AG04450 (cell line): Measurements from ENCODE around the gene RELN. TPM values are rescaled to one million over a fixed set of nuclear protein-coding genes. Genes with fewer than 3 reads are reported as not detected.

Experiments
- CTCF ChIA-PET: fragments of 300-600, 350-600 bp; formaldehyde crosslinking; extraction: SDS; loops from one replicate; lab custom pipeline; 2022; ENCODE audit warnings: antibody characterized with exemption, inconsistent platforms; lab: Charles Lee
- POLR2A ChIA-PET: fragments of 350-600 bp; formaldehyde crosslinking; extraction: SDS; loops from one replicate; lab custom pipeline; 2021; ENCODE audit warnings: antibody characterized with exemption, inconsistent platforms; lab: Yijun Ruan, JAX
- DNase-seq: peaks from one replicate; pipeline ENCODE4 v3.0.0-alpha.2; 2011; ENCODE audit warnings: low read depth, low spot score
- H3K27ac ChIP-seq: one replicate; pipeline ENCODE4 v1.5.1; 2012; ENCODE audit warnings: low read depth, low read length, control low read depth
- H3K27me3 ChIP-seq: one replicate; pipeline ENCODE4 v1.6.0; 2012; ENCODE audit warnings: low read length; ENCODE audit not compliant: control insufficient read depth, insufficient read depth
- H3K4me3 ChIP-seq: 2 replicates; pipeline ENCODE4 v1.5.1; 2011; ENCODE audit warnings: mild to moderate bottlenecking, low read depth, low read length, control low read depth
- H3K9me3 ChIP-seq: 2 replicates; pipeline ENCODE4 v1.5.1; 2012; ENCODE audit warnings: low read length; ENCODE audit not compliant: control insufficient read depth, insufficient read depth
- CTCF ChIP-seq: IDR thresholded peaks from 2 replicates; pipeline ENCODE4 v1.5.1; 2011; ENCODE audit warnings: low read depth, low read length, control low read depth, inconsistent platforms
- polyA plus RNA-seq: library from polyadenylated mRNA; depleted of rRNA; stranded (reverse); fragments of >200 nt; gene quantifications from 2 replicates; pipeline ENCODE4 v1.2.3, GENCODE V29; 2011

The RELN gene
- polyA plus RNA-seq, 1 experiment: 7.6 TPM

DNA sequence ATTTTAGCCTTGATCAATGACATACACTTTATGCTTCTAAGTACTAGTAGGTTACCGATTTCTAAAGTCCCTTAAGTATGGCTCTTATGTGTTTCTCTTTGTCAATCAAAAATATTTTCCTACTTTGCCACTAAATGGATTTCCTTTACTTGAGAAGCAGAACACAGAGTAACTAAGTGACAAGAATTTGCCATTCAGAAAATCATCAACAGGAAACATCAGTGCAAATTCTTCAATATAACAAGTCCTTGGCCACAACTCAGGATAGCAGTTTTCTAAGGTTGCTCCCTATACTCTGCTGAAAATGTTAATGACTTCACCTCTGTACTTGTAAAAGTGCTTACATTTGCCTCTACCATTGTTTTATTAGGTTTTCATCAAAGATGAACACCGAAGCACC is 303.8 kb downstream of the RELN start:
- no peak for DNase-seq
- H3K9me3 ChIP-seq: no peaks in the 10 kb centered on the region
- no peak overlapping the region for H3K27ac ChIP-seq
- TF ChIP-seq CTCF: no peak
- ChIA-PET POLR2A (no interaction called here), CTCF (no interaction called here)
- H3K4me3 ChIP-seq: no peak overlapping the region
- H3K27me3 ChIP-seq: no peaks in the 10 kb centered on the region

- Histone ChIP-seq H3K27ac (no peak overlapping the region), H3K4me3 (no peak overlapping the region), H3K27me3 (no peaks in the 10 kb centered on the region), H3K9me3 (no peaks in the 10 kb centered on the region)
- no peak for TF ChIP-seq CTCF
- POLR2A ChIA-PET: no interaction called here
- DNase-seq: no peak
- CTCF ChIA-PET: no interaction called here
Measured at GRCh38 chr7:103683348-103683747, 306.1 kb downstream of the RELN start.

DNA sequence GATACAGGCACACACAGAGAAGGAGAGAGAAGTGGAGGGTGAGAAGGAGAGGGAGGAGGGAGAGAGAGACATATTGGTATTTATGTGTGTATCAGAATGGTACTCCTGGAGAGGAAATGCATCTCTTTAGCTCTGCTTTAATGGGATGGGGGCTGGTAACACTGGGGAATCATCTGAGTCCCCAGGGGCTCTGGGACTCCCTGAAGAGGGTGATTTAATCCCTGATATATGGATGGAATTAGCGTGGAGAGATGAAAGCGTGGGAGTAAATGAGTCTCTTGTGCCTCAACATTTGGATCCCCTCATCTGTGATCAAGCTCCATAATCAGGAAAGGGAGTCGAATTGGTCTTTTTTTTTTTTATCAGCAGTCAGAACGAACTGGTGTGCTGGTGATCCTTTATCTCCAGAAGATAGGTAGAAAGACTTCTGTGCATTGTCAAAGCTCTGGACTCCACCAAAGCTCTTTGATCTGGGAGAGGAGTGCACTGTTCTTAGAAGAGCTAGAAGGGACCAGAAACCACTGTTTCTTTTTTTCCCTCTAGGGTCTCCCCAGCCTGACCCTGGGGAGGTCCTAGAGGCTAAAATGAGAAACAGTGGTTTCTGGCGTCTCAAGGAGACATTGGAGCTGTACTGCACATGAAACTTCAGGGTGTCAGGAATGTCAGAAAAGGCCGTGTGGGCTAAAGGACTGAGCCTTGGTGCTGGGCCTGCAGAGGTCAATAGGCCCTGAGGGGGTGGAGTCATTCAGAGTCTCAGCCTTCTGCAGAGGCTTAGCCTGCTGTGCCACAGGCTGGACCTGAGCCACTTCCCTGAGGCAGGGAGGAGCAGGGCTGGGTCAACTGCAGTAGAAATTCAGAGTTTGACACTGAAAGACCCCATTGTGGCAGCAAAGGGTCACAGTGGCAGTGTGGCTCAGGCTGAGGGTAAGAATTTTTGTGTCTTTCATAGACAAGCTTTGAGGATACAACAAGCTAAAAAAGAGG is 309.0 kb downstream of the RELN start:
- no peak overlapping the region for H3K4me3 ChIP-seq
- no peaks in the 10 kb centered on the region for H3K9me3 ChIP-seq
- ChIA-PET POLR2A (no interaction called here), CTCF (no interaction called here)
- no peaks in the 10 kb centered on the region for H3K27me3 ChIP-seq
- no peak for TF ChIP-seq CTCF
- H3K27ac ChIP-seq: no peak overlapping the region
- no peak for DNase-seq

GRCh38 chr7:103679151-103680132 is 310.0 kb downstream of the RELN start:
- Histone ChIP-seq H3K27me3 (no peaks in the 10 kb centered on the region), H3K9me3 (no peaks in the 10 kb centered on the region), H3K4me3 (no peak overlapping the region), H3K27ac (no peak overlapping the region)
- TF ChIP-seq CTCF: no peak
- POLR2A ChIA-PET: no interaction called here
- DNase-seq: no peak
- CTCF ChIA-PET: interaction anchor here (1.6 kb wide), 1 partner anchor 10 kb away, joined by 5 read pairs; no protein-coding TSS in a partner anchor
